GM21360 (cell line): ENCODE measurements around the gene ENTPD7.

ENCODE experiments used
- ATAC-seq: cut with Tn5 transposase; IDR thresholded peaks from one replicate; pipeline ENCODE4 v1.9.1; 2021; ENCODE audit warnings: mild to moderate bottlenecking, moderate library complexity; ENCODE audit not compliant: unreplicated experiment

ENTPD7 gene

DNA sequence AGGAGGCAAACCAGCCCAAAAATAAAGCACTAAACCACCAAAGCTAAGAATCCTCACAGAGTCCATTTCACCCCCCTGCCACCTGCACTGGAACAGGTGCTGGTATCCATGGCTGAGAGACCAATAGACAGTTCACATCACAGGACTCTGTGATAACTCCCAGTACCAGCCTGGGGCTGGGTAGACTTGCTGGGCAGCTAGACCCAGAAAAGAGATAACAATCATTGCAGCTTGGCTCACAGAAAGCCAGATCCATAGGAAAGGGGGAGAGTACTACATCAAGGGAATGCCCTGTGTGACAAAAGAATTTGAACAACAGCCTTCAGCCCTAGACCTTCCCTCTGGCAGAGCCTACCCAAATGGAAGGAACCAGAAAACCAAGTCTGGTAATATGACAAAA lies 25.5 kb upstream of the ENTPD7 start:
- no peak for ATAC-seq

DNA sequence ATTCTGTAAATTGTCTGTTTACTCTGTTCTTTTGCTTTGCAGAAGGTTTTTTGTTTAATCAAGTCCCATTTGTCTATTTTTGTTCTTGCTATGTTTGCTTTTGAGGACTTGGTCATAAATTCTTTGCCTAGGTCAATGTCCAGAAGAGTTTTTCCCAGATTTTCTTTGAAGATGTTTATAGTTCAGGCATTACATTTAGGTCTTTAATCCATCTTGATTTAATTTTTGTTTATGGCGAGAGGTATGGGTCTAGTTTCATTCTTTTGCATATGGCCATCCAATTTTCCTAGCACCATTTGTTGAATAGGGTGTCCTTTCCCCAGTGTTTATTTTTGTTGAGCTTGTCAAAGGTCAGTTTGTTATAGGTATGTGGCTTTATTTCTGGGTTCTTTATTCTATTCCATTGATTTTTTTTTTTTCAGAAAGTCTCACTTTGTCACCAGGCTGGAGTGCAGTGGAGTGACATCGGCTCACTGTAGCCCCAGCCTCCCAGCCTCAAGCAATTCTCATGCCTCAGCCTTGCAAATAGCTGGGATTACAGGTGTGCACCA lies 11.6 kb upstream of the ENTPD7 start:
- no peak for ATAC-seq

DNA sequence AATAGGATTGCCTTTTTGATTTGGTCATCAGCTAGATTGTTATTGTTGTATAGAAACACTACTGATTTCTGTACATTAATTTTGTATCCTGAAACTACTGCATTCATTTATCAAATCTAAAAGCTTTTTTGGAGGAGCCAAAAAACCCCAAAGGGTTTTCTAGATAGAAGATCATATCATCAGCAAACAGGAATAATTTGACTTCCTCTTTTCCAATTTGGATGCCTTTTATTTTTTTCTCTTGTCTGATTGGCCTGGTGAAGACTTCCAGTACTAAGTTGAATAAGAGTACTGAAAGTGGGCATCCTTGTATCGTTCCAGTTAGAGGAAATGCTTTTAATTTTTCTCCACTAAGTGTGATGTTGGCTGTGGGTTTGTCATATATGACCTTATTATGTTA lies 10.6 kb upstream of the ENTPD7 start:
- ATAC-seq: no peak

DNA sequence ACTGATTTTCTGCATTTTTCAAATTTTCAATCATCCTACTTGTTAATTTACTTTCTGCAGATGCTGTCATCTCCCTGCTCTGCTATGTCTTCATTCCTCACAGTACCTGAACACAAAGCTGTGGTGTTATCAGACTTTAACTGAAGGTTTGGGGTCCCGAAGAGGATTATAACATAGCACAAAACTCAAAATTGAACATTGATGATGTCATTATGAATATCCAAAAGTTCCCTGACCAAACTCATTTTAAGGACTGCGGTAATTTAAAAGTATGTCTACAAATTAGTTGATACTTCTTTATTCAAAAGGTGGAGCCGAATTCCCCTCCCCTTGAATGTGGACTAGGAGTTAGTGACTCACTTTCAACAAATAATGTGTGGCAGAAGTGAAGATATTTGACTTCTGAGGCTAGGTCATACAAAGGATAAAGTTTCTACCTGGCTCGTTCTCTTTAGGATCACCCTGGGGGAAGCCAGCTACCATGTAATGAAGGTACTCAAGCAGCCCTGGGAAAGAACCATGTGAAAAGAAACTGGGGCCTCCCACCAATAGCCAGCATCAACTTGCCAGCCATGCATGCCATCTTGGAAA lies 6.4 kb upstream of the ENTPD7 start:
- ATAC-seq: no peak

DNA sequence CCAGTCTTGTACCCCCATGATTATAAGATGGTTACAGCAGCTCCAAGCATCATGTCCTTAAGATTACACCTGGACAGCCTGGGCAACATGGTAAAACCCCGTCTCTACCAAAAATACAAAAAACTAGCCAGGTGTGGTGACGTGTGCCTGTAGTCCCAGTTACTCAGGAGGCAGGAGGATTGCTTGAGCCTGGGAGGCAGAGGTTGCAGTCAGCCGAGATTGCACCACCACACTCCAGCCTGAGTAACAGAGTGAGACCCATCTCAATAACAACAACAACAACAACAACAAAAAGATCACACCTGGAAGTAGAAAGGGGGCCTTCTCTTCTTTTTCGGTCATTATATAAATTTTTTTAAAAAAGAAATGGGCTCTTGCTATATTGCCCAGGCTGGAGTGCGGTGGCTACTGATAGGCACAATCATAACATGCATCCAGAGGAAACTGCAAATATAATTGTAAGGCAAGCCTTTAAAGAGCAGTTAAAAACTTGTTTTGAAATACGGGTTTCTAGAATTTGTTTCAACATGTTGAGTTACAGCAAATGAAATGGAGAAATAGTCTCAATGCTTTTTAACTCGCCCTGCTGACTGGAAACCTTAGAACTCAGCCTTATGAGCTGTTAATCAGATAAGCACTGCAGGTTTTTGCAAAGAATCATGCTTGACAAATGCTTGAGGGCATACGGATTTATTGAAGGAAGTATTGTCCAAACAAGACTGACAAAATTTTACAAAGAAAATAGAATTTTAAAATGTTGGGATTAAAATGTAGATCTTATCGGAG lies 4.7 kb upstream of the ENTPD7 start:
- no peak for ATAC-seq

DNA sequence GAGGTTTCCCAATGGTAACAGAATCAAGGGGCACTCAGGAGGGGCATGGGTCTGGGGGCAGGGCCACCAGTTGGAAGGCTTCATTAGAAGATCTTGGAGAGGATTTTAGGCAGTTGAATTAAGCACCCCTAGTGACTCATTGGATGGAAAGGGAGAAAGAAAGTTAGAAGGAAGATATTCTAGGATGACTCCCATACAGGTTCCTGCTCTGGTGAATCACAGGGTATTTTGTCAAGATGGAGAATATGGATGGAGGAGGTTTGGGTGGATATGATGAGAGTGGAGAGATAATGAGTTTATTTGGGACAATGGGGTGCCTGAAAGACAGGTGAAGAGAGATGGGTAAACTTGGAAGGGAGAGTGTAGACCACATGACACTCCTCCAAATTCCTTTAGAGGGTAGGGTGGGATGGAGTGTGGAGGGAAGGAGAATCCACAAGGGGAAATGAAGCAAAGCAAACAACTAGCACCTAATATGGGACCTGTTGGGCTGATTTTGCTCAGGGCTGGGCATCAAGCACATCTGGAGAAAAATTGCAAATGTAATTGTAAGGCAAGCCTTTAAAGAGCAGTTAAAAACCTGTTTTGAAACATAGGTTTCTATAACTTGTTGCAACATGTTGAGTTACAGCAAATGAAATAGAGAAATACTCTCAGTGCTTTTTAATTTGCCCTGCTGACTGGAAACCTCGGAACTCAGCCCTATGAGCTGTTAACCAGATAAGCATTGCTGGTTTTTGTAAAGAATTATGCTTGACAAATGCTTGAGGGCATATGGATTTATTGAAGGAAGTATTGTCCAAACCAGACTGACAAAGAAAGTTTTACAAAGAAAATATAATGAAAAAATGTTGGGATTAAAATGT lies 2.9 kb upstream of the ENTPD7 start:
- ATAC-seq: no peak

DNA sequence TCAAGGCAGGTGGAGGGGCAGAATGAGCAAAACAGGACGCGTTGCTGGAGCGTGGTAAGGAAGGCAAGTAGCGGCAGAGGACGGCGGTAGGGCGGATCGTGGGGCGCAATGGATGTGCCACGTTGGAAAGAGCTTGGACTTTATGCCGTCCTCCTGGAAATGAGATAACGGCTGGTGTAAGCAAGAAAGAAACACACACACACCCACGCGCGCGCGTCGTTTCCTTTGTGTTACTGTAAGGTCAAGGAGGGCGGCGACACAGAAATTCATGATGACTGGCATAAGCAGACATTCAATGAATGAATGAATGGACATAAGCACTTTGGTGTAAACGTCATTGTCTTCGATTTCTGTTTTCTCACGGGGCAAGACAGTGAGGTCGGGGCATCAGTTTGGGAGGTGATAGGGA lies 683 bp upstream of the ENTPD7 start:
- no peak for ATAC-seq

DNA sequence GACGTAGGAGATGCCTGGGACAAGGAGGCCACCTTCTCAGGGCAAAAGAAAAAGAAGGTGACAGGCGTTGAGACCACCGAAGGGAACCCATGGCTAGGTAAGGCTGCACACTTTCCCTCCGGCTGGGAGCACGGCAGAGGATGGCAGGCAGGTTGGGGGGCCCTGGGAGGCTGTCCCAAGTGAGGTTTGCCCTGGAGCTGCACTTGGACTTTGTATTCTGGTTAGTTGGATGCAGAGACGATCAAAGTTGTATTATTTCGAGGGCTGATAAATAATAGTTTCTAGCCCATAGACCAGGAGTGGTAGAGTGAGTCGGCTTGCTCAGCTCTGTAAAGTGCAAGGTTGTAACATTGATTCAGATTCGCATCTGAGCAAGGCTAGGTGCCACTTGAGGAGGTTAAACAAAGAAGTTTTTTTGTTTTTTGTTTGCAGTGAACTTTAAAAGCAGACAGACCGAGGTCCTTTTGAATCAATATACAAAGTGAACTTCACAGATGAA lies 608 bp downstream of the ENTPD7 start:
- no peak for ATAC-seq

DNA sequence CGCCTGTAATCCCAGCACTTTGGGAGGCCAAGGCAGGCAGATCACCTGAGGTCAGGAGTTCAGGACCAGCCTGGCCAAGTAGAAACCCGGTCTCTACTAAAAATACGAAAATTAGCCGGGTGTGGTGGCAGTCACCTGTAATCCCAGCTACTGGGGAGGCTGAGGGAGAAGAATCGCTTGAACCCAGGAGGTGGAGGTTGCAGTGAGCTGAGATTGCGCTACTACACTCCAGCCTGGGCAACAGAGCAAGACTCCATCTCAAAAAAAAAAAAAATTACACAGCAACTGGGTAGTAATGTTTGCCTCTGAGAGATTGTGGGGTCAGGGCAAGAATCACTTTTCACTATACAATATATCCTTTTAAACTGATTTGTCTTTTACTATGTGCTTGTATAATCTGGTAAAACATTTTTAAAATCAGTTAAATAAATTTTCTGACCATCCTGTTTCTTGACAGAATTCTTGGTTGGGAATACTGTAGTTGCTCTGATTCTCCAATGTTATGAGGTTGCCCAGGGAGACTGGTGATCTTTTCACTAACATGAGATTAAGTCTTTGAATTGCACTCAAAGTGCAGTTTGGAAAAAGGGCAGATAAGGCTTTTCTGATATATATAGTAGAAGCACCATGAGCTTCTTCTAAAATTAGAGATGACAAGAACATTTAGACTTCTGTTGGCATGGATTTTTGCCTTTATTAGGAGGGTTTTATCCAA lies 1.5 kb downstream of the ENTPD7 start:
- ATAC-seq: no peak

DNA sequence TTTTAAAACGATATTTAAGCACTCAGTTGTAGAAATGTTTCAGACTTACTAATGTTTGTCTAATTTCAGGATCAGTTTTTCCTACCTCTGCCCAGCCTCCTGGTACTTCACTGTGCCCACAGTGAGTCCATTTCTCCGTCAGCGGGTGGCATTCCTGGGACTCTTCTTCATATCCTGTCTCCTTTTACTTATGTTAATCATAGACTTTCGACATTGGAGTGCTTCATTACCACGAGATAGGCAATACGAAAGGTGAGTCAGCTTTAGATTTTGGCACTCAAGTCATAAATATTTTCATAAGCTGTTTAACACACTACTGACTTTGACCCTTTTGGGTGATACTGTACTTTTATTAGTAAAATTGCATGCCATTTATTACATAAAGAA lies 2.1 kb downstream of the ENTPD7 start:
- ATAC-seq: no peak

DNA sequence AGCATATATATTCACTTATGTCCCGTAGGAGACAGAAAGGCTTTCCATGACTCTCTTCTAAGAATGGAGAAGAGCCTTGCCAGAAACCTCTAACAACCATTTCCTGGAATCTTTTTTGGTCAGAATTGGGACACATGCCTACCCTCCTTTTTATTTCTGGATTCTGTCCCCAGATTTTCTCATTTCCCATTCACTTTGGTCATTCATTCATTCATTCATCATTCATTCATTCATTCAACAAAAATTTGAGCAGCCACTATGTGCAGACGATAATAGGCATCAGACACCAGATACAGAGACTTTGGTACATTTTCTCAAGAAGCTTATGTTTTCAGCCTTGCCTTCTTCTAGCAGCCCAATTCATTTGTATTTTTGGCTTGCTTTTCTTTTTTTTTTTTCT lies 6.0 kb downstream of the ENTPD7 start:
- ATAC-seq: no peak

DNA sequence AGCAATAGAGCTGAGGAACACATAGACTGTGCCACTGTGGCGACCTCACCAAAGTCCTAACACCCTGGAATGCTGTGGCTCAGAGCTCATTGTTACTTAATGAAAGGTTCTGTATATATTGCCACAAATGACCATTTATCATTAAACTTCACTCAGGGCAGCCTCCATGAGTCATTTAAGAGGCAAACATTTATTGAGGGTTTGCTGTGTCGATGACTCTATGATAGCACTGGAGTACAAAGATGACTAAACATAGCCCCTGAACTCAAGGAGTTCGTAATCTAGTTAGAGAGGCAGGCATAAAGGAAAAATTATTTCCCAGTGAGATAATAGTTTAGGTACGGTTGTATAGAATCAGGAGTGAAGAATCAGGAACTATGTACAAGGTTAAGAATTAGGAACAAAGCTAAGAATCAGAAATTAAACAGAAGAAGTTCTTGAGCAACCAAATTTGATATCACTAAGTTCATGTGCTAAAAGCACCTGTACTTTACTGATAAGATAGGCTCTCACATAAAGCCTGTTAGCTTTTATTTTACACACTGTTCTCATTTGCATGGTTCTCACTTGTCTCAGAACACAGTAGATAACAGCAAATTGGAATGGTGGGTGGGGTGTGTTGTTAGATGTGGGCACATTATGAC lies 7.9 kb downstream of the ENTPD7 start:
- no peak for ATAC-seq

DNA sequence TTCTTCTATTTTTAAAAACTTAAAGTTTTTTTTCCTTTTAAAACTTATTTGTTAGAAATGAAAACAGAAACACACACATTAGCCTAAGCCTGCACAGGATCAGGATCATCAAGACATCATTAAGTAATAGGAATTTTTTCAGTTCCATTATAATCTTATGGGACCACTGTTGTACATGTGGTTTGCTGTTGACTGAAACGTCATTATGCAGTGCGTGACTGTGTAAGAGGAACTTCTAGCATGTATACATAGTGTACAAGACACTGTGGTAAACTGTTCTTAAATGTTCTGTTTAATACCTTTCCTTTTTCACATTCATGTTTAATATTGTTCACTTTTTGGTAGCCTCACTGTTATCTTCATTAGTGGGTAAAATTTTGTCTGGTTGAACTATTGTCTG lies 12.1 kb downstream of the ENTPD7 start:
- ATAC-seq: no peak

DNA sequence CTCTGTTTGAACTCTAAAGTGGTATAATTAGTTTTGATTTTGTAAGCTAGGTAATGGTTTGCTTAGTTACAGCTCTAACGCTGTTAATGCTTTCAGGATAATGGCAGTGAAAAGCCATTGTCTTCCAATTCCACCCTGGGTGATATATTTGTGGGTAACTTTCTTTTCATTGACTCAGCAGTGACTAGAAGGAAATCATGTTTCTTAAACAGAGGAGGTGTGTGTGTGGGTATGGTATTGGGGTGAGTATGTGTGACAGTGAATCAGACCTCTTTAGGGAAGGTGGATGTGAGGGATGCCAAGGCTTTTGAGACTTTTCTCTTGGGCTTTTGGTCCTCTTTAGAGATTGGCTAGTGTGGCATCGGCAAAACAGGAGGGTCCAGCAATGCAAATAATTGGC lies 13.6 kb downstream of the ENTPD7 start:
- ATAC-seq: no peak

DNA sequence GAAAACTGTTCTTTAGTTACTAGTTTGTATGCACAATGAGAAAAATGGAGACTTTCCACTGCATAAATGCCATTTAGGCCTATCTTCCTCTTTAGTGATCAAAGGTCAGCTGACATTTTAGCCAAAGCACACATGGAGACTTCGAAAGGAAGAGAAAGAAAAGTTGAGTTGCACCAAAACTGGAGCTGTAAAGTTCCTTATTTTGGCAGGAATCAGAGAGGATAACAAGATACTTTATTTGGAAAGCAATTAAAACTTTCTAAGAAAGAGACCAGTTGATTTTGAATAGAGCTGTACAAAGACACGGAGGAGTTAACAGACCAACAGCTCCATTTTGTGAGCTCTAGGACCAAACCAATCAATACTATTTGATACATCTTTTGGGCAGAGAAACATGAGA lies 14.2 kb downstream of the ENTPD7 start:
- no peak for ATAC-seq

DNA sequence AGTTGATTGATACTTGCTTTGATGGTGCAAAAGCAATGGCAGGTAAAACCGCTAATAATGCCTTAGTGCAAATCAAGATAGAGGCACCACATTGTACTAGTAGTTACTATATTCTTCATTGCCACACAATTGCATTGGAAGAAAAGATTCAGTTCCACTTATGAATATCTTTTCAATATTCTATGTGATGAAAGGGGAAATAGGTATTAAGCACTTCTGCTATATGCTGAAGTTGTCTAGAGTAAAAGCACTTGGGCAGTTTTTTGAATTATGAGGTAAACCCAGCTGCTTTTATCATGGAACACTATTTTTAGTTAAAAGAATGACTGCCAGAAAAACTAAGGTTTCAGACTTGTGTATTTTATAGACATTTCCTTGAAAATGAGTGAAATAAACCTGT lies 15.5 kb downstream of the ENTPD7 start:
- ATAC-seq: no peak

DNA sequence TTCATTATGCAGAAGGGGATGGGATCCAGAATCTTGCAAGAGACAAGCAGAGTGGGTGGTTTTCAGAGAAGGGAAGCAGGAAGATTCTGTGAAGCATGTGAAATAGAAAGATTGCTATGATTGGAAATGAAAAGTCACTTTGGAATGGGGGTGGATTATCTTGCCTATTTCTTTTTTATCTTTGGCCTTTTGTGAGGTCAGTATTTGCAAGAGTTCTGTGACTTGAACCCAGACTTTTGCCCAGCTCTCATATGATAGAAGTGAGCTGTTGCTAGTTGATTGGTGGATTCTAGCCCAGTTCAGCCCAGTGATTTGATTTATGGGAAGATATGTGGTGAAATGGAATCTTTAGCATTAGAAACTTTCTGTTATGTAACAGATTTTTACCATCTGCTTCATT lies 17.1 kb downstream of the ENTPD7 start:
- no peak for ATAC-seq

DNA sequence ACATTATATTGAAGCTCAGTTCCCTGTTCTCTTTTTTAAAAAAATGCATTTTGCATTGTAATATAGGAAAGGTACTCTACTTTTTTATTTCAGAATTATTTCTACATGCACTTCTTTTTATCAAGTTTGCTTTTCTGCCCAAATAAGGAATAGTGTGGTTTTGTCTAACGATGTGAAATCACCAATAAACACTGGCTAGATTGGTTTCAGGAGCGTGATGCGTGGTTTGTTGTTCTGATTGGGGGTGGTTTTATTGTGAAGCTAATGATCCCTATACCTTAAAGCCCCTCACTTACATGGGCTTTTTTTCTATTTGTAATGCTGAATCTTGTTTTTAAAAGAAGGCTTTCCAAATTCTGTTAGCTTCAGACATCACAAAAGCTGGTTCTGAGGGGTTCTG lies 17.6 kb downstream of the ENTPD7 start:
- no peak for ATAC-seq

DNA sequence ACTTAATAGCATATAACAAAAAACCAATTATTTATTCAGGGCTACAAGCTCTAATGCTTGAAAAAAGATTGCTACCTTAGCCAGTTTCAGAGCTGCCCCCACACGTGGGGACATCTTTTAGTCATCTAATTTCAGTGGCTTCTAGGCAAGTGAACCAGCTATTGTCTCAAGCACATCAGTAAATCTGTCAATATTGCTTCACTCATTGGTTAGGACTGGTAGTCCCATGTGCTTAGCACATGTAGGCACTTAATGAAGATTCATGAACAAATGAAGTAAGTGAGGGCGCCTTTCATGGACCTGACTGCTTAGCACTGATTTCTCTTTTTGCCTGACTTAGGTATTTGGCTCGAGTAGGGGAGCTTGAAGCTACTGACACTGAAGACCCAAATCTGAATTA lies 19.6 kb downstream of the ENTPD7 start:
- no peak for ATAC-seq

DNA sequence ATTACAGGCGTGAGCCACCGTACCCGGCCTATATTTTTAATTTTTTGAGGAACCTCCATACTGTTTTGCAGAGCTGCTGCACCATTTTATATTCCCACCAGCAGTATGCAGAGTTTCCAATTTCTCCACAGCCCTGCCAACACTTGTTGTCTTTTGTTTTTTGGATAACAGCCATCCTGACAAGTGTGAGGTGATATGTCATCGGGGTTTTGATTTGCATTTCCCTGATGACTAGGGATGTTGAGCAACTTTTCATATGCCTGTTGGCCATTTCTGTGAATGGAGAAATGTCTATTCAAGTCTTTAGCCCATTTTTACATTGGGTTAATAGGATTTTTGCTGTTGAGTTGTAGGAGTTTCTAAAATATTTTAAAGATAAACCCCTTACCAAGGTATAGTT lies 22.2 kb downstream of the ENTPD7 start:
- no peak for ATAC-seq
